ENCODE data around the gene KNDC1.

The KNDC1 gene

GRCh38 chr10:133185916-133186315 is 25.9 kb downstream of the KNDC1 start:
- no peaks in the 10 kb centered on the region for H4K20me1 ChIP-seq (ENCODE audit: insufficient read depth, low read length)
- no peak overlapping the region for H2AFZ ChIP-seq (ENCODE audit: low read length)
- H3K4me1 ChIP-seq (ENCODE audit: insufficient read depth, low read length, severe bottlenecking), result no peaks in the 10 kb centered on the region
- no peaks in the 10 kb centered on the region for H3F3A ChIP-seq (ENCODE audit: insufficient read depth, low read length)
- H3K27me3 ChIP-seq (ENCODE audit: insufficient read depth, low read length), result no peaks in the 10 kb centered on the region
- H3K9me2 ChIP-seq (ENCODE audit: low read depth, low read length), result no peaks in the 10 kb centered on the region
- no peak overlapping the region for H3K4me3 ChIP-seq (ENCODE audit: low read depth, low read length, poor library complexity, severe bottlenecking)
- TF ChIP-seq CTCF (IDR thresholded peaks at IDR 0.05; ENCODE audit: low read length) (no peak), EZH2 (IDR thresholded peaks at IDR 0.05; ENCODE audit: borderline replicate concordance, low read length) (no peak)
- H3K9me3 ChIP-seq (ENCODE audit: low read length), result no peaks in the 10 kb centered on the region
- no peak overlapping the region for H3K4me2 ChIP-seq (ENCODE audit: low read length)
- no peak overlapping the region for H3K9ac ChIP-seq (ENCODE audit: low read length)
- no peak overlapping the region for H3K27ac ChIP-seq (ENCODE audit: low read depth, low read length, poor library complexity, severe bottlenecking)
- H3K79me2 ChIP-seq (ENCODE audit: insufficient read depth, low read length), result no peaks in the 10 kb centered on the region
- no peaks in the 10 kb centered on the region for H3K36me3 ChIP-seq (ENCODE audit: insufficient read depth, low read length)

GRCh38 chr10:133186416-133187090 is 26.5 kb downstream of the KNDC1 start:
- Histone ChIP-seq H3K36me3 (ENCODE audit: insufficient read depth, low read length) (no peaks in the 10 kb centered on the region), H2AFZ (ENCODE audit: low read length) (no peak overlapping the region), H3K27ac (ENCODE audit: low read depth, low read length, poor library complexity, severe bottlenecking) (no peak overlapping the region), H3K9ac (ENCODE audit: low read length) (no peak overlapping the region), H3K9me3 (ENCODE audit: low read length) (no peaks in the 10 kb centered on the region), H3K79me2 (ENCODE audit: insufficient read depth, low read length) (no peaks in the 10 kb centered on the region), H3K9me2 (ENCODE audit: low read depth, low read length) (no peaks in the 10 kb centered on the region), H3K27me3 (ENCODE audit: insufficient read depth, low read length) (no peaks in the 10 kb centered on the region), H4K20me1 (ENCODE audit: insufficient read depth, low read length) (no peaks in the 10 kb centered on the region), H3K4me1 (ENCODE audit: insufficient read depth, low read length, severe bottlenecking) (no peaks in the 10 kb centered on the region), H3K4me2 (ENCODE audit: low read length) (no peak overlapping the region), H3K4me3 (ENCODE audit: low read depth, low read length, poor library complexity, severe bottlenecking) (no peak overlapping the region), H3F3A (ENCODE audit: insufficient read depth, low read length) (no peaks in the 10 kb centered on the region)
- TF ChIP-seq EZH2 (IDR thresholded peaks at IDR 0.05; ENCODE audit: borderline replicate concordance, low read length), result no peak
- TF ChIP-seq CTCF (IDR thresholded peaks at IDR 0.05; ENCODE audit: low read length), result no peak

- H3F3A ChIP-seq (ENCODE audit: insufficient read depth, low read length), result no peaks in the 10 kb centered on the region
Measured at GRCh38 chr10:133187091-133187905, 27.3 kb downstream of the KNDC1 start.

More at GRCh38 chr10:133187091-133187905, 27.3 kb downstream of the KNDC1 start:
- H3K79me2 ChIP-seq (ENCODE audit: insufficient read depth, low read length), result no peaks in the 10 kb centered on the region
- H3K27me3 ChIP-seq (ENCODE audit: insufficient read depth, low read length), result no peaks in the 10 kb centered on the region
- no peak overlapping the region for H3K27ac ChIP-seq (ENCODE audit: low read depth, low read length, poor library complexity, severe bottlenecking)
- no peak overlapping the region for H3K9ac ChIP-seq (ENCODE audit: low read length)
- H4K20me1 ChIP-seq (ENCODE audit: insufficient read depth, low read length), result no peaks in the 10 kb centered on the region
- no peak overlapping the region for H3K4me3 ChIP-seq (ENCODE audit: low read depth, low read length, poor library complexity, severe bottlenecking)
- H3K36me3 ChIP-seq (ENCODE audit: insufficient read depth, low read length), result no peaks in the 10 kb centered on the region
- H3K4me1 ChIP-seq (ENCODE audit: insufficient read depth, low read length, severe bottlenecking), result no peaks in the 10 kb centered on the region
- no peak overlapping the region for H3K4me2 ChIP-seq (ENCODE audit: low read length)
- no peaks in the 10 kb centered on the region for H3K9me2 ChIP-seq (ENCODE audit: low read depth, low read length)
- no peak overlapping the region for H2AFZ ChIP-seq (ENCODE audit: low read length)
- H3K9me3 ChIP-seq (ENCODE audit: low read length), result no peaks in the 10 kb centered on the region
- TF ChIP-seq CTCF (IDR thresholded peaks at IDR 0.05; ENCODE audit: low read length) (no peak), EZH2 (IDR thresholded peaks at IDR 0.05; ENCODE audit: borderline replicate concordance, low read length) (no peak)
